NCI-H2029 treated with DMSO at 0.1 percent for 48 hours (cell line): ENCODE results near the gene EXOC6B.

Experiments used
- DNase-seq: peaks from one replicate; lab custom pipeline; 2025; lab: John Stamatoyannopoulos, UW

The EXOC6B gene

DNA sequence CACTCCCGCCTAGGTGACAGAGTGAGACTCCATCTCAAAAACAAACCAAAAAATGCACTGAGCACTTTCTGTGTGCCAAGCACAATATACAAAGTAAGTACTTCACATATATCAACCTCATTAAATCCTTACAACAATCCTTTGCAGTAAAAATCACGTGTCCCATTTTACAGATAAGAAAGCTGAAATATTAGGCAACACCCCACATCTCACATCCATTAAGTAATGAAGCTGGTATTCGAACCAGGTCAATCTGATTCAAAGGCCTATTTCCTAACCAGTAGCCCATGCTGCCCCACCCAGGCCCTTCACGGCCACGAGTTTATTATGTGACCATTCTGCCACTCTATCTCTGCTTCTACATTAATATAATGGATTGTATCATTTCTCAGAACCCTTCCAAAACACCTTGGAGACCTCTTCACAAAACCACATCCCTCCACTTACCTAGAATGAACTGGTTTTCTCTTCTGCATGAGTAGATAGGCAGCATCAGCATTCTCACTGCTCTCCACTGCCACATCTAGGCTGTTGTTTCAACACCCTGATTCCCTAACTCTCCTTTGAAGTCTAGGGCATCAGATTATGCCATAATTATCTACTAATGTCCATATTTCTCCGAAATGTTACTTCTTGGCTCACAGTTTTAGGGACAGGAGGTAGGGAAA, 3.1 kb upstream of the EXOC6B start:
- no peak for DNase-seq

DNA sequence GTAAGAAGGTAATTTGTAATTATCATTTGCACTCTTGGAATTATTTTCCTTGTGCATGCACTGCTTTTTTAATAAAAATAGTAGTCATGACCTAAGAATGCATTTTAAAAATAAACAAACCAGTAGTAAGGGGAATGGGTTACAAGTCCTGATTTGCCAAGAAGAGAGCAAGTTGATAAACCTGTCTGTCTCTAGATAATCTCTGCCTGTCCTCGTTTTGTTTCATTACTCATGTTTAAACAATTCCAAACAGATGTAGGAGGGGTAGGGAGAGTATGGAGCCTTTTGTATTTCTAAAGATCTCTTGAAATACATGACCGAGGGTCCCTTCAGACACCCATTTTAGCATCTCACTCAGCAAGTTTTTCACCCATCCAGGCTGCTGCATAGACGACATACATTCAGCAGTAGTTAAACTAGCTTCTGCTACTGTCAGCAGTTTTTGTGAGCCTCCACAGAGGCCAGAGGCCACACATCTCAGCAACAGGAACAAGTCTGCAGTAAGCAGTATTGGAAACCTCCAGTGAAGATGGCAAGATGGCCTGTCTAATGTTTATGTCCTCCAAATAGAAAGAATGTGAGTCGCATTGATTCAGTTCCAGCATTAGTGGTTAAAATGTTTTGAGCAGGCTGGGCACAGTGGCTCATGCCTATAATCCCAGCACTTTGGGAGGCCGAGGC, 2.3 kb upstream of the EXOC6B start:
- DNase-seq = no peak

DNA sequence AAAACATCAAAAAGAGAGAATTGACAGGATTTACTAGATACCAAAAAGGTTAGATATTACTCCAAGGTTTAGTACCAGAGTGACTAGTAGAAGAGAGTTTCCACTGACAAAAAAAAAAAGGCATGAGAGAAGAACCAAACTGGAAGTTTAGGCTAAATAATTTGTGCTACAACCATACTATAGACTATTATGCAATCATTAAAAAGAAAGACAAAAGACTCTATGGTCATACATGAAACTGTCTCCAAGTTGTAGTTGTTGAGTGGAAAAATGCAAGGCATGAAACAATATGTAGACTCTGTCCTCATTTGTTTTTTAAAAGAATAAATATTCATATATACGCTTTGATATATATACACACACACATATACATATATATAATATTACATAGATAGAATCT, 1.7 kb upstream of the EXOC6B start:
- DNase-seq = no peak

DNA sequence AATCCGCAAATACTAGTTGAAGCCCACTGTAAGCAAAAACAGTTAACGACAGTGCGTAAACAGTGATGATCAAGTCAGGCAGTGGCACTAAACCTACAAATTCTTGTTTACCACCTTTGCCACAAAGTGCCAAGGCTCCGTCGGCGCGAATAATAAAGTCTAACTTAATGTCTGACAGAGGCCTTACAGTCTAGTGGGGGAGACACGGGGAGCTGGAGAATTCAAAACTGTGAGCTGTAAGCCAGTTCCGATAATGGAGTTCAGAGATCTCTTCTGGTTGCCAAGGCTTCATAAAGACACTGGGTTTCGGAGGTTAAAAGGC, 284 bp upstream of the EXOC6B start:
- DNase-seq = no peak

DNA sequence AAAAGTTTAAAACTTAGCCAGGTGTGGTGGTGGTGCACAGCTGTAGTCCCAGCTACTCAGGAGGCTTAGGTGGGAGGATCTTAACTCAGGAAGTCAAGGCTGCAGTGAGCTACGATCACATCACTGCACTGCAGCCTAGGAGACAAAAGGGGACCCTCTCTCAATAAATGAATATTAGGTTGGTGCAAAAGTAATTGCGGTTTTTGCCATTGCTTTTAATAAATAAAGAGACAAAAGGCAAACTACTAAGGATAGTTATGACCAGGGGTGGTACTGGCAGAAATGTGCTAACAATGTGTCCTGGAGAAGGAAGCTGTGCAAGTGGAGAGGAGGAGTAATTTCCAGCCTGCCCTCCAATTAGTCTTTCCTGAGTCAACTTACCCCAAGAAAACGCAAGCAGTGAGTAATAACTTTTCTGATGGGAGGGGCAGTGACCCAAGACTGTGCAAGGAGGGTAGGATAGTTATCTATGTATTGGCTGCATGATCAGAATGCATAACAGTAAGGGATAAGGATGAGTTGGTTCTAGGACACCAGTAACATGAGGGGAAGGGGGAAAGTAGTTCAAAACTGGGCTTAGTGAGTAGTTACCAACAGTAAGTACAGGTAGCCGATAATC, 1.5 kb downstream of the EXOC6B start:
- DNase-seq = no peak

DNA sequence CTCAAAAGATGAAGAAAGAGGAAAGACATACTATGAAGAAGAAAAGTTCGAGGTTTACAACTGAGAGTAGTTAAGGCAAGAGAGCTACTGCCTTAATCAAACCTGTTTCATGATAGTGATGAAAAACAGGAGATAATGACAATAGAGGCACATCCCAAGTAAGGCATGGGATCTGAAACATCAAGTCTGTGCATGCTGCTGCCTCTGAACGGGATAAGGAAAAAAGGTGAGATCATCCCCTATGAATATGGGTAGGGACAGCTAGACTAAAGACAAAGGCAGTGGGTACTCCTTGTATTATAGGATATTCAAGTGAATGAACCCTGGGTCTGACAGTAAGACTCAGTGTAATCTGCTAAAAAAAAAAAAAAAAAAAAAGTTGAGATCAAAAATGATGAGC, 3.0 kb downstream of the EXOC6B start:
- DNase-seq = no peak

DNA sequence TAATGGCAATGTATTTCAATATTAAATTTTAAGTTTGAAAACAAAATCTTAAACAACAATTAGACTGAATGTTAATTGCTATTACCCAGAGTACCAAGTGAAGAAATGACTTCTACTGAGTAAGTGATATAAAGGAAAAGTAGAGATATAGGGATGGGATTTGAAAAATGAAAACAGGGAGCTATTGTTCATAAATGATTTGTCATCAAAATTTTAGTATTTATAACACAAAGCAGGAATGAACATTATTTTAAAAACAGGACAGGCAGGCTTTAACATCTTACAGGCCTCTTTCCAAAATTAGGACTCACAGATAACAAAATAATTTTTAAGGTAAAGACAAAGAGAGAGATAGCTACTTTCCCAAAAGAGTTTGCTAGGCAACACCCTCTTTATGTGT, 3.9 kb downstream of the EXOC6B start:
- no peak for DNase-seq

DNA sequence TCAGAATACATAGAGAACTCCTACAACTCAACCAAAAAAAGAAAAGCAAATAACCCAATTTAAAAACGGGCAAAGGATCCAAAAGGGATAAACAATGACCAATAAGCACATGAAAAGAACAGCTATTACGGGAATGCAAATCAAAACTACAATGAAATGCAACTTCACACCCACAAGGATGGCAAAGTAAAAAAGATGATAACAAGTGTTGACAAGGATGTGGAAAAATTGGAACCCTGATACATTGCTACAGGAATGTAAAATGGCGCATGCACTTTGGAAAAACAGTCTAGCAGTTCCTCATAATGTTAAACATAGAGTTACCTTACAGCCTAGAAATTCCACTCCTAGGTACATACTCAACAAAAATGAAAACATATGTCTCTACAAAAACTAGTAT, 4.7 kb downstream of the EXOC6B start:
- DNase-seq = no peak

DNA sequence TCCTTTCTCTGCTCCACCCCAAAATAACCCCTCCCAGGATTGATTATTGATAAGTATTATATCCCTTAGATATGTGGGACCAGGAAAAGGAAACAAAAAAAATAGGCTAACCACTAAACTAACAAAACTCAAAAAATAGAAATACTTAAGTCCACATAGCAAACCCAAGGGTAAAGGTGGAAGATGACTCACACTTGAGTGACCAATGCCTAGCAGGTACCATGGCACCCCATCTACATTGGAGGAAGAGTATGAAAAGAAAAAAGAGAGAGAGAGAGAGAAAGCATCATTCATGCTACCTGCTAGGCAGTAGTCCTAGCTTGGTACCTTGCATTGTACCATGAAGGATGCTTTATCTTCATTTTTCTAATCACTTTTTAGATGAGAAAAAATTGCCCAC, 6.3 kb downstream of the EXOC6B start:
- DNase-seq = no peak

DNA sequence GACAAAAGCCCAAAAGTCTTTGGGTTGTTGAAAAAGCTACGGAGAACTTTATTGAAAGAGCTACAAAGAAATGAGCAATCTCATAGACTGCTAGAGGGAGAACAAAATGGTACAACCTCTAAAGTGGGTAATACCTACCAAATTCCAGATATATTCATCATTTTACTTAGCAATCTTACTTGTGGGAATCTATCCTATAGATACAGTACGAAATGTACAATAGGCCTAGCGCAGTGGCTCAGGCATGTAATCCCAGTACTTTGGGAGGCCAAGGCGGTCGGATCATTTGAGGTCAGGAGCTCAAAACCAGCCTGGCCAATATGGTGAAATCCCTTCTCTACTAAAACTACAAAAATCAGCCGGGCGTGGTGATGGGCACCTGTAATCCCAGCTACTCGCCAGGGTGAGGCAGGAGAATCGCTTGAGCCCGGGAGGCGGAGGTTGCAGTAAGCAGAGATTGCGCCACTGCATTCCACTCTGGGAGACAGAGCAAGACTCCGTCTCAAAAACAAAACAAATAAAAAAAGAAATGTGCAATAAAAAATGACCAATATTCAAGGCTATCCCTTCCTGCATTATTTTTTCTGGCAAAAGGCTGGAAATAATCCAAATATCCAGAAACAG, 10.1 kb downstream of the EXOC6B start:
- no peak for DNase-seq

DNA sequence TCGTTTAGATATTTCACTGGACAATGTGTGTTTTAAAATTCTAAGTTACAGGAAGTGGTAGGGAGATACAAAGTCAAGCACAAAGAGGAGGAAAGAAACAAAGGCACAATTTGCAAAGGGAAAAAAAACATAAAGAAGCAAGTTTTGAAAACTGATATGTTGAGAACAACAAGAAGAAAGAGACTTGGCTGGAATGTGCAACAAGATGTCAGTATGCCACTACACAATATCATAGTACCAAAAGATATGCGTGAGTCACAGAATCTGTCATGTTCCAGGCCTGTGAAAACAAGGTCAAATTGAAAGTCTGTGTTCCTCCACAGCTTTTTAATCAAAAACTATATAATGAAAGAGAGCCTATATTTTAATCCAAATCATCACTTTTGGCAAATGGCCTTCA, 12.0 kb downstream of the EXOC6B start:
- DNase-seq = no peak

DNA sequence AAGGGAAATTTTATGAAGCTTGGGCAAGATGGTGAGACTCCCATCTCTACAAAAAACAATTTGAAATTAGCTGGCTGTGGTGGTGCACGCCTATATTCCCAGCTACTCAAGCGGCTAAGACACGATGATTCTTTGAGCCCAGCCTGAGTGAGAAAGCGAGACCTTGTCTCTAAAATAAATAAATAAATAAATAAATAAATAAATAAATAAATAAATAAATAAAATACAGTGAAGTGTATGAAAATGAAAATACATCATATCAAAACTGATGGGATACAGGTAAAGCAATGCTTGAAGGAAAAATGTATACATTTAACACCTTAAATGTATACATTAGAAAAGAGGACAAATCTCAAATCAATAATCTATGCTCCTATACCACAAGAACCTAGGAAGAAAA, 15.7 kb downstream of the EXOC6B start:
- no peak for DNase-seq

DNA sequence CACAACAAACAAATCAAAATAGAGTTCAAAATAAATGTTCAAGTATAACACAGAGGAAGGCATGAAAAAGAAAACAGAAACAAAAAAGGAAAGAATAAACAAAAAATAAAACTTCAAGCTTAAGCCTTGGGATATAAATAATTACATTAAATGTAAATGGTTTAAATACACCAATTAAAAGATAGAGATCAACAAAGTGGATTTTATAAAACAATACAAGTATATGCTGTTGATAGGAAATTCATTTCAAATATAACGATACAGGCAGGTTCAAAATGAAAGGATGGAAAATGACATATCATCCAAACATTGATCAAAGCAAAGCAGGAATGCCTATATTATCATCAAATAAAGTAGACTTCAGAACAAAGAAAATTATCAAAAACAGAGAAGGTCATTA, 16.7 kb downstream of the EXOC6B start:
- no peak for DNase-seq

DNA sequence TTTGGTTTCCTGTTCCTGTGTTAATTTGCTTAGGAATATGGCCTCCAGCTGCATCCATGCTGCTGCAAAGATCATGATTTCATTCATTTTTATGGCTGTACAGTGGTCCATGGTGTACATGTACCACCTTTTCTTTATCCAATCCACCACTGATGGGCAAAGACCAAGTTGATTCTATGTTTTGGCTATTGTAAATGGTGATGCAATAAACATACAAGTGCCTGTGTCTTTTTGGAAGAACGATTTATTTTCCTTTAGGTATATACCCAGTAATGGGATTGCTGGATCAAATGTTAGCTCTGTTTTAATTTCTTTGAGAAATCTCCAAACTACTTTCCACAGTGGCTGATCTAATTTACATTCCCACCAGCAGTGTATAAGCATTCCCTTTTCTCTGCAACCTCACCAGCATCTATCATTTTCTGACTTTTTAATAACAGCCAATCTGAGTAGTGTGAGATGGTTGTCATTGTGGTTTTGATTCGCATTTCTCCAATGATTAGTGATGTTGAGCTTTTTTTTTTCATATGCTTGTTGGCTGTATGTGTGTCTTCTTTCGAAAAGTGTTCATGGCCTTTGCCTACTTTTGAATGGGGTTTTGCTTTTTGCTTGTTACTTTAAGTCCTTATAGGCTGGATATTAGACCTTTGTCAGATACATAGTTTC, 19.4 kb downstream of the EXOC6B start:
- DNase-seq = no peak

DNA sequence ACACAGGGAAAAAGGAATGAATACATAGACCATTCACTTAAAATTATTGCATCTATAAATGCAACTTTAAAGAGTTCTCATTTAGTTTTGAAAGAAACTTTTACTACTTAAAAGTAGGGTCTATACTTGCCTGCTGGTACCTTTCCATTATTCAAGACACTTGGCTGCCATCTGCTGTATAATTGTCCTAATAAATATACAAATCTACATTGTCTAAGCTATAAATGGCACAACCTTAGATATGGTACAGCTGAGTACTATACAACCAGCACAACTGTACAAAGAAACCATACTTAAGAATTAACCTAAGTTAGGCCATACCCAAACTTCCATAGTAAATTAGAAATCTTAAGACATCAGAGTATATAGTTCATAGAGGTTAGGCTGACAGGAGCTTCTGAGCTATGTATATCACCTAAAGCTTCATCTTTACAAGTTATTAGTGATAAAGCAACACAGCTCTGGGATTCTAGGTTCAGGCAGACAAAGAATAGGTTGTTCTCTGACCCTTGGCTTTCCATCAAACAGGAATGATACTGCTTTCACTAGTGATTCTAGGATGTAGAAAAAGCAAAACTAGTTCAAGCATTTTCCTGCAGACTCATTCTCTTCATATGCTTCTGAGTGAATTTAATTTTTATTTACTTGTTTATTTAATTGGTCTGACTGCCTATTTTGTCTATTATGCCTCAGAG, 22.1 kb downstream of the EXOC6B start:
- DNase-seq = no peak

DNA sequence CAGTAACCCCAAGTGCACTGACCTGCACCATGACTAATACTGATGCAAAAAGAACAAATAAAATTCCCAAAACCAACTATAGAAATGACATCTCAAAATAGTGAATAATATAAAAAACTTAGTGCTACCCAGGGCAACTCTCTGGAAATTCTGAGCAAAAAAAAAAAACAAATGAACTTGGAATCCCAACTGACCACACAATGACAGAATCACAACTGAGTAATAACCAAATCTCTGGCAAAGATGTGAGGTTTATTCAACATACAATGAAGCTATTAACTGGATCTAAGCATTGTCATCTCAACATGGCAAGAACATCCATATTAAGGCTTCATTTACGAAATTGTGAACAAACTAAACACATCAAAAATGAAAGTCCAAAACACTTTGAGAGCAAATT, 22.7 kb downstream of the EXOC6B start:
- DNase-seq = no peak

DNA sequence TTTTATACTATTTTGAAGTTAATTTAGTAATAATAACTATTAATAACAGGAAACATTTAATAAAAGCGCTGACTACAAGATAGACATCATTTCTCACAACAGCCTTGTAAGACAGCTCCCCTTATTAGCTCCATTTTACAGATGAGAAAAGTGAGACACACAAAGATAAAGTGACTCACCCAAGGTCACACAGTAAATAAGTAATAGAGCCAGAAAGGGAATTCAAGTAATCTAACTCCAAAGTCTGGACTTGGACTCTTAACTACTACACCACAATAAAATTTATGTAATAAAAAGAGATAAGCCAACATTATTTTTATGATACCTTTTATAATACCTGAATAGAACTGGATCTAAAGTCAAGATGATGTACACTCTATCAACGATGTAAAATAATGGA, 25.3 kb downstream of the EXOC6B start:
- no peak for DNase-seq

DNA sequence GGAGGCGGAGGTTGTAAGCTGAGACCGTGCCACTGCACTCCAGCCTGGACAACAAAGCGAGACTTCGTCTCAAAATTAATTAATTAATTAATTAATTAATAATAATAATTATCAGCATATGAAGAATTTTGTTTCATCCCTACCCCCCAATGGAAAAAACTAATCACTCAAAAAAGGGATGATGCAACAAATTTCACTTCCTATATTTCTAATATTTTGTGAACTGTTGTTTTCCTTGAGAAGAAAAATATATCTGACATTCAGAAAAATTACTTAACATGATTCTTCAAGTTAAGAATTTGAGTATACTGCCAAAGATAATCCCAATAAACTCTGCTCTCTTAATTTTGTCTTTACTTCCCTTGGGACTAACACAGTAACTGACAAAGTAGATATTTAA, 28.1 kb downstream of the EXOC6B start:
- no peak for DNase-seq

DNA sequence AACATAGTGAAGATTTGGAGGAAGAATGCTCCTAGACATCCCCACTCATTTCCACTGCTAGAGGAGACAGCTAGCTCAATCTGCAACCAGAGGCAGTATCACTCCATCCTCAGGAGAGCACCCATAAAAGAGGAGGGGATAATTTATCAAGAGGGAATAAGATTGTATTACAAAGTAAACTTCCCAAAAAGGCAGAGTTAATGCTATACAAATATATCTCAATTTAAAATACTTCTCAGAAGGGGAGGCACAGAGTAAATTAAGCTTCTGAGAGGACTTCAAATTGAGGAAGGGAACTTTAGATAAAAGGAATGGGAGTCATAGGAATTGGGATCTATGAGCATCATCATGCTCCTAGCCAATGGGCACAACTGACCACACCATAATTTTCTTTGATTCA, 29.1 kb downstream of the EXOC6B start:
- DNase-seq = no peak

DNA sequence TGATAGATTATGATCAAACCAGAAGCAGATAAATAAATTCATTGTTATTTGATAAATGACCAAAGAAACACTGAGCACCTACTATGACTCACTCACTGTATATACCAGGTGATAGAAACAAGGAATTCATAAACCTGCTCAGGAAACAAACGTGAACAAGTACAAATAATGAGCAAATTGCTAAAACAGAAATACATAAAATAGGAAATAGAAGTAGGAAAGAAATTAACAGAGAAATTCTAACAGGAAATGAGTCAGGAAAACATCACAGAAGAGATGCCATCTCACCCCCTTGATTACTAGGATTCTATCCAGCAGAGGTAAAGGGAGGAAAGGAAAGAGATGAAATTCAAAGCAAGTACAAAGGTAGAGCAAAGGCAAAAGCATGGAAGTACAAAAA, 31.3 kb downstream of the EXOC6B start:
- DNase-seq = no peak

DNA sequence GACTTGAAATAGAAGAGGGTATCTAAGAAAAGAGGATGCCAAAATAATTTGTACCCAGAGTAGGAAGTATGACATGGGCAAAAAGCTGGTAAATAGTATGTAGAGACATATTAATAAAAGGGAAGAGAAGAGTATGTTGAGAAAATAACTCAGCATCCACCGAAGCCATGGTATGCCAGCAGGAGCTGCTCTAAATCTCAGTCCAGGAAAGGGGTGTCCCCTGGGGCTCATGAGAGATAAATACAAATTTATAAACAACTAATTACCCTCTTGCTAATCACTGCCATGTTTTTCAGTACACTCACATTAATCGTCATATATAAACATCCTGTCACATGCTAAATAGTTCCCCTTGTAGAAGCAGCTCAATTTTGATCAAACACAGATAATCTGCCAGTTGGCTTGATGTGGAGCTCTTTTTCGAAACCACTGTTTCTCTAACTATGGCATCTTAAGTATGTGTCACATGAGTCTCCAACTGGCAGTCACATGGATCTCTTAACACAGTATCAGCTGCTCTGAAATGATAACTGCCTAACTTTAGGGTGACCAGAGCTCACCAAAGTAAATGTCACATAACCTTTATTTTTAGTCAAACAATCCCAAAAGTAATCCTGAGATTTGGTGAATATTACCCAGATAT, 31.9 kb downstream of the EXOC6B start:
- no peak for DNase-seq

DNA sequence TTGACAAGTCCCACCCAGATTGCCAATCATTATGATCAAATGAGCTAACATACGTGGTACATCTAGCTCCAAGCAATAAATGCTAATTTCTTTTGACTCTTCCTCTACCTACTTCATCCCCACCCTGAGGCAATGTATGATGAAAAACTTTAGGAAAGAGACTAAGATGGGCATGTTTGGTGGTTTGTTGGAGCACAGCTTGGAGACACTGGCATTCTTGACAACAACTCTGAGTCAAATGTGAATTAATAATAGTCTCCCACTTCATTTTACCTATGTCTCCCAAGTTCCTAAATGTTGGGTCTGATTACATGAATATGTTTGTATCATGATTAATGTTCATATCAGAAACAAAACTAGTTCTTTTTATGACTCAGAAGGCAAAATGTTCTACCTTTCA, 36.6 kb downstream of the EXOC6B start:
- DNase-seq = no peak
